ENCODE measurements around the gene PMS1.
"Not testable (repeated sequence)": the region's sequence is repeated elsewhere in the genome, so short reads cannot be mapped to it uniquely, and the experiment has no call there.

Gene PMS1

GRCh38 chr2:189818249-189819038 is 34.2 kb downstream of the PMS1 start:
- DNase-seq (ENCODE audit: low spot score) = no peak

GRCh38 chr2:189819297-189819704 is 35.1 kb downstream of the PMS1 start:
- no peak for DNase-seq (ENCODE audit: low spot score)

GRCh38 chr2:189821953-189822748 is 37.9 kb downstream of the PMS1 start:
- DNase-seq (ENCODE audit: low spot score) = no peak

- DNase-seq (ENCODE audit: low spot score) = no peak
These were observed 40.6 kb downstream of the PMS1 start for GRCh38 chr2:189824694-189825396.

GRCh38 chr2:189826039-189826438 is 41.8 kb downstream of the PMS1 start:
- DNase-seq (ENCODE audit: low spot score) = no peak

GRCh38 chr2:189829102-189829833 is 45.0 kb downstream of the PMS1 start:
- DNase-seq (ENCODE audit: low spot score) = no peak

- no peak for DNase-seq (ENCODE audit: low spot score)
These were observed 46.3 kb downstream of the PMS1 start for GRCh38 chr2:189830510-189830909.

GRCh38 chr2:189834059-189834458 is 49.8 kb downstream of the PMS1 start:
- no peak for DNase-seq (ENCODE audit: low spot score)

GRCh38 chr2:189834642-189835041 is 50.4 kb downstream of the PMS1 start:
- DNase-seq (ENCODE audit: low spot score) = not testable (repeated sequence)

- DNase-seq (ENCODE audit: low spot score) = no peak
These were observed 51.8 kb downstream of the PMS1 start for GRCh38 chr2:189835855-189836558.

- DNase-seq (ENCODE audit: low spot score) = no peak
These were observed 52.4 kb downstream of the PMS1 start for GRCh38 chr2:189836644-189837043.

GRCh38 chr2:189837326-189837725 is 53.1 kb downstream of the PMS1 start:
- no peak for DNase-seq (ENCODE audit: low spot score)

- DNase-seq (ENCODE audit: low spot score) = no peak
These were observed 56.8 kb downstream of the PMS1 start for GRCh38 chr2:189841019-189841418.

GRCh38 chr2:189848276-189848675 is 64.0 kb downstream of the PMS1 start:
- no peak for DNase-seq (ENCODE audit: low spot score)

- DNase-seq (ENCODE audit: low spot score) = no peak
These were observed 65.3 kb downstream of the PMS1 start for GRCh38 chr2:189849550-189849949.

GRCh38 chr2:189851174-189851826 is 67.0 kb downstream of the PMS1 start:
- DNase-seq (ENCODE audit: low spot score) = no peak

GRCh38 chr2:189854187-189854586 is 69.9 kb downstream of the PMS1 start:
- no peak for DNase-seq (ENCODE audit: low spot score)

GRCh38 chr2:189854940-189855339 is 70.7 kb downstream of the PMS1 start:
- DNase-seq (ENCODE audit: low spot score) = no peak

GRCh38 chr2:189858291-189858690 is 74.0 kb downstream of the PMS1 start:
- no peak for DNase-seq (ENCODE audit: low spot score)

GRCh38 chr2:189860161-189860560 is 75.9 kb downstream of the PMS1 start:
- no peak for DNase-seq (ENCODE audit: low spot score)

GRCh38 chr2:189862751-189863150 is 78.5 kb downstream of the PMS1 start:
- no peak for DNase-seq (ENCODE audit: low spot score)

Data from COLO829 (cell line).